ENCODE results near the gene MUL1. TPM values are rescaled to one million over a fixed set of nuclear protein-coding genes. Genes with fewer than 3 reads are reported as not detected.

Gene MUL1
- total RNA-seq, 4 donors from 2014 or later = 24.5 to 71.3 (median 42.7) TPM

DNA sequence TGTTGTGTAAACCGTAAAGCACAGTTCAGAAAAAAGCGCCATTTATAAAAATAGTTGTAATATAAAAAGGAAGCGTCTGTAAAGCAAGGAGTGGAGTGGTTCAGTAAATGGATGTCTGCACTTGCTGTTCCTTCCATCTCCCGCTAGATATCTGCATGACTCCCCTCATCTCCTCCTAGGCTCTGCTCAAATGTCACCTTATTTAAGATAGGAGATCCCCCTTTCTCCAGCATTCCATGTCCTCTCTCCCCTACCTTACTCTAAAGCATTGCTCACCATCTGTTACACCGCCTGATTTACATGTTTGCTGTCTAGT is 745 bp downstream of the MUL1 start:
- peaks cover 31 to 46% (median 46%) of the 10 kb centered on the region in 4 donors for H3K4me1 ChIP-seq
- H3K4me3 ChIP-seq = peak overlapping the region; percentile 72 to 99 (median 82)
- H3K27me3 ChIP-seq = peaks cover 0 to 11% (median 1%) of the 10 kb centered on the region in 4 donors
- WGBS = 37% methylated on average over 5 of the region's 5 CpGs
- no peaks in the 10 kb centered on the region for H3K9me3 ChIP-seq
- no peak for DNase-seq (ENCODE audit: extremely low spot score)
- H3K36me3 ChIP-seq = peaks cover 5 to 29% (median 14%) of the 10 kb centered on the region in 4 donors
- intact Hi-C loops (cut with DNase I) = no loop called here
- H3K27ac ChIP-seq (replicated peaks in 1 of 4) = peak overlapping the region; percentile 89 to 94 (median 89)
- TF ChIP-seq POLR2A (IDR thresholded peaks at IDR 0.05; ENCODE audit: low read depth) = no peak
- TF ChIP-seq POLR2AphosphoS5 (IDR thresholded peaks at IDR 0.05) = no peak
- no peak for TF ChIP-seq EP300 (IDR thresholded peaks at IDR 0.05)

DNA sequence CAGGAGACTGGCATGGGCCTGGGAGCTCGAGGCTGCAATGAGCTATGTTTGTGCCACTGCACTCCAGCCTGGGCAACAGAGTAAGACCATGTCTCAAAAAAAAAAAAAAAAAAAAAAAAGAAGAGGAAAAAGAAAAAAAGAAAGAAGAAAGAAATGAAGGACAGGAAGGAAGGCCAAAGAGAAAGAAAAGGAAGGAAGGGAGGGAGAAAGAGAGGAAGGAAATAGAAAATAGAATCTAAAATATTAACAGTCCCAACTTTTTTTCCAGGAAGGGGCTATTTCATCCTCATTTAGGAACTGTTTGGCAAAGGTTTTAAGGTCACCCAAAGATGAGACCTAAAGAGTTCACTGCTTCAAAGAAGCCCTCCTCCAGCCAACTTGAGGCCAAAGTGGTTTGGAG is 2.5 kb downstream of the MUL1 start:
- DNase-seq (ENCODE audit: extremely low spot score) = no peak
- Histone ChIP-seq H3K36me3 (peaks cover 20 to 46% (median 31%) of the 10 kb centered on the region in 4 donors), H3K27ac (replicated peaks in 1 of 4) (no peak overlapping the region), H3K27me3 (no peaks in the 10 kb centered on the region), H3K4me3 (no peak overlapping the region), H3K4me1 (peaks cover 31 to 46% (median 46%) of the 10 kb centered on the region in 4 donors), H3K9me3 (no peaks in the 10 kb centered on the region)
- intact Hi-C loops (cut with DNase I) = no loop called here
- 86% methylated on average over 1 of the region's 1 CpG for WGBS
- TF ChIP-seq POLR2AphosphoS5 (IDR thresholded peaks at IDR 0.05) (no peak), EP300 (IDR thresholded peaks at IDR 0.05) (no peak), POLR2A (IDR thresholded peaks at IDR 0.05; ENCODE audit: low read depth) (no peak)
- TF ChIP-seq, protein P1, sequence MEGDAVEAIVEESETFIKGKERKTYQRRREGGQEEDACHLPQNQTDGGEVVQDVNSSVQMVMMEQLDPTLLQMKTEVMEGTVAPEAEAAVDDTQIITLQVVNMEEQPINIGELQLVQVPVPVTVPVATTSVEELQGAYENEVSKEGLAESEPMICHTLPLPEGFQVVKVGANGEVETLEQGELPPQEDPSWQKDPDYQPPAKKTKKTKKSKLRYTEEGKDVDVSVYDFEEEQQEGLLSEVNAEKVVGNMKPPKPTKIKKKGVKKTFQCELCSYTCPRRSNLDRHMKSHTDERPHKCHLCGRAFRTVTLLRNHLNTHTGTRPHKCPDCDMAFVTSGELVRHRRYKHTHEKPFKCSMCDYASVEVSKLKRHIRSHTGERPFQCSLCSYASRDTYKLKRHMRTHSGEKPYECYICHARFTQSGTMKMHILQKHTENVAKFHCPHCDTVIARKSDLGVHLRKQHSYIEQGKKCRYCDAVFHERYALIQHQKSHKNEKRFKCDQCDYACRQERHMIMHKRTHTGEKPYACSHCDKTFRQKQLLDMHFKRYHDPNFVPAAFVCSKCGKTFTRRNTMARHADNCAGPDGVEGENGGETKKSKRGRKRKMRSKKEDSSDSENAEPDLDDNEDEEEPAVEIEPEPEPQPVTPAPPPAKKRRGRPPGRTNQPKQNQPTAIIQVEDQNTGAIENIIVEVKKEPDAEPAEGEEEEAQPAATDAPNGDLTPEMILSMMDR (IDR thresholded peaks at IDR 0.05) = no peak

DNA sequence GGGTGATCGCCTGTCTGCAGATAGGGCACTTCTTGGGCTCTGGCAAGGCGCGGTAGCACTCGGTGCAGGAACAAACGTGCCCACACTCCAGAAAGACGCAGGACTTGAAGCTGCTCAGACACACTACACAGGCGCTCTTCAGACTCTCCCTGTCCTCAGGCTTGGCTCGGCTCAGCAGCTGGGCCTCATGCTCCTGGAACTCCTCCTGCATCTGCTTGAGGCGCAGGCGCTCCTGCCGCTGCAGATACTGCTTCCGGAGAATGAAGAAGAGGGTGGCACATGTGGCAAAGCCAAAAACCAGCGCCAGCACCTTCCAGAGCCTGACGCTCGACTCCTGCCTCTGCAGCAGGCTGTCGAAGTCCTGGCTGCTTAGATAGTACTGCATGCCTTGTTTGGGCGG is 7.2 kb downstream of the MUL1 start:
- Histone ChIP-seq H3K27me3 (no peaks in the 10 kb centered on the region), H3K27ac (replicated peaks in 1 of 4) (no peak overlapping the region), H3K4me1 (peaks cover 10 to 25% (median 23%) of the 10 kb centered on the region in 4 donors), H3K9me3 (no peaks in the 10 kb centered on the region), H3K36me3 (peaks cover 37 to 78% (median 69%) of the 10 kb centered on the region in 4 donors), H3K4me3 (no peak overlapping the region)
- DNase-seq (ENCODE audit: extremely low spot score) = no peak
- TF ChIP-seq EP300 (IDR thresholded peaks at IDR 0.05) (no peak), POLR2AphosphoS5 (IDR thresholded peaks at IDR 0.05) (no peak), POLR2A (IDR thresholded peaks at IDR 0.05; ENCODE audit: low read depth) (no peak)
- TF ChIP-seq, protein P1 (IDR thresholded peaks at IDR 0.05) = no peak
- intact Hi-C loops (cut with DNase I) = no loop called here
- WGBS = 90% methylated on average over 17 of the region's 17 CpGs

DNA sequence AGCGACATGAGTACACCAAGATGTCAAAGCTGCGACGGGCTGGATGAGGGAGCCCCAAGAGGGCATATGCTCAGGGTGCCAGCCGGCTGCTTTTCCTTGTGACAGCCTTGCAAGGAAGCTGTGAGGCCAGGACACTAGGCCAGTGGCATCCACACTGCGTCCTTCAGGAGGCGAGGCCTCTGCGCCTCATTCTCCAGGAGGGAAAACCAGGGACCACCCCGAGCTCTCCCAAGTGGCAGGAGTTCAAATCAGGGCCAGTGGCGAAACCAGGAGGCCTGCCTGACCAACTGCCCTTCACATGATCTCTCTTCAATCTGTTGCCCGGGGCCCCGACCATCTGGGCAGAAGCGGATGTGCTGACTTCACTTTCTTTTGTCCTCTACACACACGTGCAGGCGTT is 8.2 kb downstream of the MUL1 start:
- Histone ChIP-seq H3K4me1 (peaks cover 4 to 18% (median 16%) of the 10 kb centered on the region in 4 donors), H3K4me3 (no peak overlapping the region), H3K9me3 (no peaks in the 10 kb centered on the region), H3K27me3 (no peaks in the 10 kb centered on the region), H3K27ac (replicated peaks in 1 of 4) (no peak overlapping the region), H3K36me3 (peaks cover 37 to 72% (median 69%) of the 10 kb centered on the region in 4 donors)
- WGBS = 84% methylated on average over 13 of the region's 14 CpGs
- DNase-seq (ENCODE audit: extremely low spot score) = no peak
- intact Hi-C loops (cut with DNase I) = no loop called here
- TF ChIP-seq POLR2AphosphoS5 (IDR thresholded peaks at IDR 0.05) (no peak), EP300 (IDR thresholded peaks at IDR 0.05) (no peak), POLR2A (IDR thresholded peaks at IDR 0.05; ENCODE audit: low read depth) (no peak)
- TF ChIP-seq, protein P1 (IDR thresholded peaks at IDR 0.05) = no peak

DNA sequence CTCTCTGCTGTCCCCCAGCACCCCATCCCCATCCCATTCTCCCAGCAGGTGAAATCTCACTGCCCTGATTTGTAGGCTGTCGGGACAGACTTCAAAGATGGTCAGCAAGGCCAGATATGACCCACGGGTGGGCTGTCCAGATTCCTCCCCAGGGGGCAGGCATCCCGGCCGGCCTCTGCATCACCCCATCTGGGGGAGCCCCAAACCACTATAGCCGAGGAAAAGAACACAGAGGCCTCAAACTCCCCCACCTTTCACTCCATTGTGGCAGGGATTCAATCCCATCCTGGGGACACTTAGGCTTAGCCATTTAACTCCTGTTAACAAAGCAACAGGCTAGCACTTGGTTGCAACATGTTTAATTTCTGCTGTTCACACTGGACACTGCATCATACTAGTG is 8.8 kb downstream of the MUL1 start:
- Histone ChIP-seq H3K4me1 (peaks cover 8 to 18% (median 16%) of the 10 kb centered on the region in 4 donors), H3K36me3 (peaks cover 37 to 72% (median 68%) of the 10 kb centered on the region in 4 donors), H3K27me3 (no peaks in the 10 kb centered on the region), H3K27ac (replicated peaks in 1 of 4) (no peak overlapping the region), H3K9me3 (no peaks in the 10 kb centered on the region), H3K4me3 (no peak overlapping the region)
- WGBS = 100% methylated on average over 1 of the region's 5 CpGs
- no peak for DNase-seq (ENCODE audit: extremely low spot score)
- intact Hi-C loops (cut with DNase I) = no loop called here
- TF ChIP-seq EP300 (IDR thresholded peaks at IDR 0.05) (no peak), POLR2A (IDR thresholded peaks at IDR 0.05; ENCODE audit: low read depth) (no peak), POLR2AphosphoS5 (IDR thresholded peaks at IDR 0.05) (no peak)
- TF ChIP-seq, protein P1 (IDR thresholded peaks at IDR 0.05) = no peak
